Fibroblast of the aortic adventitia (primary cell): Measurements from ENCODE around the gene NDUFAF3. TPM values are rescaled to one million over a fixed set of nuclear protein-coding genes. Genes with fewer than 3 reads are reported as not detected.

Source experiments
- DNase-seq: peaks from one replicate; pipeline ENCODE4 v3.0.0-alpha.2; 2010; ENCODE audit warnings: low read depth
- H3K4me3 ChIP-seq: 2 replicates; pipeline ENCODE4 v1.5.1; 2011; ENCODE audit warnings: low read depth, mild to moderate bottlenecking, control low read depth, low read length, moderate library complexity
- CTCF ChIP-seq: IDR thresholded peaks from 2 replicates; pipeline ENCODE4 v1.5.1; 2011; ENCODE audit warnings: mild to moderate bottlenecking, low read length, control low read depth, inconsistent platforms; ENCODE audit not compliant: insufficient read depth
- total RNA-seq: library from RNA; depleted of rRNA; stranded (reverse); fragments of >200 nt; gene quantifications from 2 replicates; pipeline ENCODE4 v1.2.3, GENCODE V29; 2012; ENCODE audit warnings: low replicate concordance

NDUFAF3 gene
- total RNA-seq, 1 donor, result 41.0 TPM

- H3K4me3 ChIP-seq, result peak overlapping the region; percentile 92
- no peak for DNase-seq
- no peak for TF ChIP-seq CTCF
Measured at GRCh38 chr3:49019941-49020329, 2.0 kb upstream of the NDUFAF3 start.

GRCh38 chr3:49020330-49021212, 1.4 kb upstream of the NDUFAF3 start:
- peak overlapping the region; percentile 92 for H3K4me3 ChIP-seq
- TF ChIP-seq CTCF, result no peak
- DNase-seq, result no peak

GRCh38 chr3:49021213-49021812, 608 bp upstream of the NDUFAF3 start:
- TF ChIP-seq CTCF, result no peak
- H3K4me3 ChIP-seq, result peak overlapping the region; percentile 92
- peak; percentile 97 for DNase-seq

- TF ChIP-seq CTCF, result no peak
Measured at GRCh38 chr3:49022688-49023171, 809 bp downstream of the NDUFAF3 start.

GRCh38 chr3:49023775-49024174, 1.9 kb downstream of the NDUFAF3 start:
- no peak for DNase-seq
- TF ChIP-seq CTCF, result no peak
- H3K4me3 ChIP-seq, result no peak overlapping the region

More at GRCh38 chr3:49022688-49023171, 809 bp downstream of the NDUFAF3 start:
- no peak for DNase-seq
- peak overlapping the region; percentile 92 for H3K4me3 ChIP-seq

GRCh38 chr3:49024449-49024848, 2.5 kb downstream of the NDUFAF3 start:
- no peak for TF ChIP-seq CTCF
- no peak overlapping the region for H3K4me3 ChIP-seq
- no peak for DNase-seq
